GM12872 (cell line): ENCODE results near the gene PLD2.

Source experiments
- TF ChIP-seq, protein P1 (sequence below): IDR thresholded peaks from 3 replicates; pipeline ENCODE4 v1.5.1; 2011; ENCODE audit warnings: low read depth, mild to moderate bottlenecking, low read length, moderate library complexity; ENCODE audit not compliant: insufficient read depth

The PLD2 gene

DNA sequence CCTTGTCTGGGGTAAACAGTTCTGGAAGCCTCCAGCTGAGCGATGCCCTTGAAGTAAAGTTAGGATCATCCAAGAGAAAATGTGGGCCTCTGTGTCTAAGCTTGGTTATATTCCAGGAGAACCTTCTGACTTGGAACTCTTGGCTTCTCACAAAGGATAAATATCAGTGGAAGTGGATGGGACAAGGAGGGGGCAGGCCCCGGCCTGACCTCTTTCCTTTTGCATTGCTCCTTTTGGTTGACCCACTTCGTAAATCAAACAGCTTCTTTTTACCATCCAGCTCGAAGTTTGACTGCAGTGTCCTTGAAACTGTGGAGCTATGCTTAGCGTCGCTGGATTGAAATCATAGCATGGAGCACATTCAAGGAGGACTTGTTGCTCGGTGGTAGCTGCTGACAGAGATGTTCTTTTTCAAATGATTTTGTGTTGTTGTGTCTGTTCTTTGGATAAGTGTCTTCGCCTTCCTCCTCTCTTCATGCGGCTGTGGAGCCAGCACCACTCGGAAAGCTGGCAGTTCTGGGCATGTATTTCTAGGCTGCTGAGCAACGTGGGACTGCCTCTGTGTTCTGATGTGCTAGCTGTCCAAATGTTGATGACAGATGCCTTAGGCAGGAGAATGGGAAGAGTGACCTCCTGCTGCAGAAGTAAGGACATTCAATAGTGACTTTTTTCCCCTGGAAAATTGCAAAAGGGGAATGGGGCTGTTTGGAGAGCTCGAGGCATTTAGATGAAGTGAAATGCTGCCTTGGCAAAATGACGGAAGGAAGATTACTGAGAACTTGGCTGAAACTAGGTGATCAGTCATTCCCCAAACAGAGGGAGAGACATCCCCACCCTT lies 30.7 kb downstream of the PLD2 start:
- TF ChIP-seq, protein P1, sequence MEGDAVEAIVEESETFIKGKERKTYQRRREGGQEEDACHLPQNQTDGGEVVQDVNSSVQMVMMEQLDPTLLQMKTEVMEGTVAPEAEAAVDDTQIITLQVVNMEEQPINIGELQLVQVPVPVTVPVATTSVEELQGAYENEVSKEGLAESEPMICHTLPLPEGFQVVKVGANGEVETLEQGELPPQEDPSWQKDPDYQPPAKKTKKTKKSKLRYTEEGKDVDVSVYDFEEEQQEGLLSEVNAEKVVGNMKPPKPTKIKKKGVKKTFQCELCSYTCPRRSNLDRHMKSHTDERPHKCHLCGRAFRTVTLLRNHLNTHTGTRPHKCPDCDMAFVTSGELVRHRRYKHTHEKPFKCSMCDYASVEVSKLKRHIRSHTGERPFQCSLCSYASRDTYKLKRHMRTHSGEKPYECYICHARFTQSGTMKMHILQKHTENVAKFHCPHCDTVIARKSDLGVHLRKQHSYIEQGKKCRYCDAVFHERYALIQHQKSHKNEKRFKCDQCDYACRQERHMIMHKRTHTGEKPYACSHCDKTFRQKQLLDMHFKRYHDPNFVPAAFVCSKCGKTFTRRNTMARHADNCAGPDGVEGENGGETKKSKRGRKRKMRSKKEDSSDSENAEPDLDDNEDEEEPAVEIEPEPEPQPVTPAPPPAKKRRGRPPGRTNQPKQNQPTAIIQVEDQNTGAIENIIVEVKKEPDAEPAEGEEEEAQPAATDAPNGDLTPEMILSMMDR, result no peak

DNA sequence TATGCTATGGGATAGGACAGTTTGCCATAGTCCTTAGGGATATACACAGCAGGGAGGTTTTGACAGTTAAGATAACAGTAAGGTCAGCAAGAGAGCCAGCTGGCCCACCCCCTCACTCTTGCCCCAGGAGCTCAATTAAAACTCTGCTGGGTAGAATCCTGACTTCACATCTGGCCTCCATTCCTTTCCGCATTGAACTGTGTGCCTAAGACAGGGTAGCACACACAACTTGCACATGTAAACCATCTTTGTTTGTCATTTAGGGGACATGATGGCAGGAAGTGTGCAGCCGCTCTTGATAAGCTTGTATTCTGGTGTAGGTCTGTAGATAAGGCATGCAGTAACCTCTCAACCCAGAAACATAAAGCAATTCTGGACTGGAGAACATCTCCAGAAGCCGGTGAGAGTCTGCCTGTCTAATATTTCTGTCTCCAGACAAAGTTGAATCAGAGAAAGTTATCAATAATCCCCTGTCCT lies 31.4 kb downstream of the PLD2 start:
- TF ChIP-seq, protein P1, result no peak

DNA sequence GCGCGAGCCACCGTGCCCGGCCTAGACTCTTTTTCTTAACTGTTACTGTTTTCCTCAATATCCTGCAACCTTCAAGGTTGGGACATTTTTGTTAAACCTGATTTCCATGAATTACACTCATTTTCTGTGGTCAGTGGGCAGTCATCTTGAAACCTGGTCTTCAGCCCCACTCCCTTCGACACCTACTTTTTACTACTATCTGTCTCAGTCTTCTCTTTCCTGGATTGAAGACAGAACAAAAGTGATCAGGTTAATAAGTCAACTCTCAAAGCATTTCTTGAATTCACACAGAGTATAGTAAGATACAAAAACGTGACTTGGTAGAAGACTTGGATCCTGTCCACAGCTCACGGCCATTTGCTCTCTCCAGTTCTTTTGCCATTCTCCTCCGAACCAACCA lies 32.3 kb downstream of the PLD2 start:
- TF ChIP-seq, protein P1, result no peak

DNA sequence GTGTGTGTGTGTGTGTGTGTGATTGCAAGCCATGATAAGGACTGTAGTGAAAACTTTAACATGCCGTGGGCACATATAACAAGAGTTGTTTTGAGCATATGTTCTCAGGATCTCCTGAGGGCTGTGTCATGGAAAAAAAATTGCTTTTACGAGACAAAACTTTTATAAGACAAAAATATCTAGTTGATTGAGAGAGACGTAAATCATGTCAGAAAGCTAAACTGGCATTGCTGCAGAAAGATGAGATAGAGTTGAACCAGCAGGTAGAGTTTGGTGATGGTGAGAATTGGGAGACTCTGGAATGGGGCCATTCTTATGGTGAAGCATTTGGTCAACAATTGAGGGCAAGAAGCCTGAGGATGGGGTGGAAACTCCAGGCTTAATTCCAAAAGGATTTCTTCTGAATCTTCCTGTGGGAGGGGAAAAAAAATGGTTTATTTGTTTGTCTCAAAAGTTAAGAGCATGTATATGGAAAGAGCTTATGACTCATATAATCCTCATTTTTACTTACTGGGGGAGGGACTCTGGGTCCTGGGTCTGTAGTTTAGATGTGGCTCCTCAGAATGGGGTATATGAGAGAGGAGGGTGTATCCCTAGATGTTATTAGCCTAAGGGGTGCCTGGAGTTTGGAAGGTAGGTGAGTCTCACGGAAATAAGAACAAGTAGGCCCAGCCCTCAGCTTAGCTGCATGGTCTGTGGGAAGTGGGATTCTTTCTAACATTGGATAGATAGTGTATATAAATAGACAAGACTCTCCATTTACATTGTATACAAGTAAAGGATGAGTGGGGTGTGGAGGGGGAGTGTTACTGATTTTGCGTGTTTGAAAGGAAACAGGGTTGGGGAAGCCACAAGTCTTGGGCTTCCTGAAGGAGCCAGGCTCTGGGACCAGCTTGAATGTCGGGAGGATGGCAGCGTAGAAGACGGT lies 33.3 kb downstream of the PLD2 start:
- TF ChIP-seq, protein P1, result no peak

DNA sequence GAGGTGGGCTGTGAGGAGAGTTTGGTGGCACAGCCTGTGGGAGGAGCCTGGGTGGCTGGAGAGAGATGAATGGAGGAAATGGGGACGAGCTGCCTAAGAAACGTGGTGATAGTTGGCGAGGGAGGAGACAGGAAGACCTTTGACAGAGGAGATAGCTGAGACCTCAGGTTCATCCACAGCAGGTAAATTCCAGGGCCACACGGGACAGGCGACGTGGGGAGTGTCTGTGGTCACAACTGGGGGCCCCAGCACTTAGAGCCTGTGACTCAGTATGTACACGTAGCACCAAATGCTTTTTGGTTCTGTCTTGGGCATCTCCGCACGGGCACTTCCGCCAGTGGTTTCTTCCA lies 33.9 kb downstream of the PLD2 start:
- TF ChIP-seq, protein P1, result no peak

DNA sequence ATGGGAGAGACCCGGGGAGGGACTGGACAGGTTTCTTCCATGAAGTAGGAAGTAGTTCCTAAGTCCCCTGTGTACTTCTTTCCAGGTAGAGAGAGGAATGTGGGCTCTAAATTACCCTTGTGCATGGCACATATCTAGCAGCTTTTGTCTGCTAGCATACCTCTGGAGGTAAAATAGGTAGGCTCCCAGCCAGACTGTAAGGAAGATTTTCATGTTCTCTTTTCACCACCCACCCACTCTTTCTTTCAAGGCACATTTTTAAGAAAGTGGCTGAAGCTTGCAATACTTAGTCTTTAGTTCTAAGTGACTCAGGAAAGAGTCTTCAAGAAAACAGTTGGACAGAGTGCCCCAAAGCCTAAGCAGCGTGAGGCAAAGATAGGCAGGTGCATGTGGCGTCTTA lies 35.4 kb downstream of the PLD2 start:
- TF ChIP-seq, protein P1, result no peak

DNA sequence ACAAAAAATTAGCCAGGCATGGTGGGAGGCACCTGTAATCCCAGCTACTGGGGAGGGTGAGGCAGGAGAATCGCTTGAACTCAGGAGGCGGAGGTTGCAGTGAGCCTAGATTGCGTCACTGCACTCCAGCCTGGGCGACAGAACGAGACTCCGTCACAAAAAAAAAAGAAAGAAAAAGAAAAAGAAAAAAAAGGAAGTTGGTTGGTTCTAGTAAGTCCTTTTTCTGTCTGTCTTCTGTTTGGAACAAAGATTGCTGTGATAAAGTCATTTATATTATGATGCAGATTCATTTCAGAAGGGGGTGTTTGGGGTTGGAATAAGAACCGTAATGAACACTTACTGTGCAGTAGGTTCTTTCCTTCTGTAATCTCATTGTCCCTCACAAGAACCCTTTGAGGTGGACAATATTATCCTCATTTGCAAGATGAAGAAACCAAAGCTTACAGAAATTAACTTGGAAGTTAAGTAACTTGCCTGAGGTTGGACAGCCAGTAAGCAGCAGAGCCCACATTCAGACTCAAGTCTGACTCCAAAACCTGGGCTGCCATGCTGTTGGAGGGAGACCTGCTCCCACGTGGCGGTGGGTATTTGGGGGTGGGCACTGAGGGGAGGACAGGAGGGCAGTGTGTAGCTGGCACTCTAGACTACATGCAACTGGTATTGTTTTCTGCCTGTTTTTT lies 36.5 kb downstream of the PLD2 start:
- TF ChIP-seq, protein P1, result no peak
